ENCODE results near the gene ZFR2. TPM values are rescaled to one million over a fixed set of nuclear protein-coding genes. Genes with fewer than 3 reads are reported as not detected.
A peak's percentile ranks its signal among the peaks of the same experiment; 100 is the strongest.

The ZFR2 gene
- total RNA-seq, 3 donors from 2014 or later = 0.66 TPM; not detected in 2

- H3K4me3 ChIP-seq = no peak overlapping the region
- DNase-seq (peak in 1 of 3 donors; percentile 49), ATAC-seq (peak; percentile 35)
- peaks cover 21% of the 10 kb centered on the region for H3K9me3 ChIP-seq
- intact Hi-C loops (cut with DNase I, micrococcal nuclease) = no loop called here
- H3K4me1 ChIP-seq (ENCODE audit: low read depth) = no peaks in the 10 kb centered on the region
- H3K36me3 ChIP-seq (ENCODE audit: low read depth) = no peaks in the 10 kb centered on the region
- no peak for TF ChIP-seq CTCF (IDR thresholded peaks at IDR 0.05)
These were observed 84.9 kb downstream of the ZFR2 start for GRCh38 chr19:3783660-3784584.

GRCh38 chr19:3782903-3783302, 85.9 kb downstream of the ZFR2 start:
- TF ChIP-seq CTCF (IDR thresholded peaks at IDR 0.05) = no peak
- no peaks in the 10 kb centered on the region for H3K4me1 ChIP-seq (ENCODE audit: low read depth)
- no peaks in the 10 kb centered on the region for H3K36me3 ChIP-seq (ENCODE audit: low read depth)
- intact Hi-C loops (cut with DNase I, micrococcal nuclease) = no loop called here
- H3K4me3 ChIP-seq = no peak overlapping the region
- DNase-seq (no peak), ATAC-seq (no peak)
- H3K9me3 ChIP-seq = peaks cover 21% of the 10 kb centered on the region

GRCh38 chr19:3782330-3782729, 86.5 kb downstream of the ZFR2 start:
- Histone ChIP-seq H3K9me3 (peaks cover 21% of the 10 kb centered on the region), H3K4me1 (ENCODE audit: low read depth) (no peaks in the 10 kb centered on the region), H3K36me3 (ENCODE audit: low read depth) (no peaks in the 10 kb centered on the region), H3K4me3 (no peak overlapping the region)
- ATAC-seq (no peak), DNase-seq (no peak)
- intact Hi-C loops (cut with DNase I, micrococcal nuclease) = no loop called here
- no peak for TF ChIP-seq CTCF (IDR thresholded peaks at IDR 0.05)

GRCh38 chr19:3781603-3782002, 87.2 kb downstream of the ZFR2 start:
- no peaks in the 10 kb centered on the region for H3K4me1 ChIP-seq (ENCODE audit: low read depth)
- ATAC-seq (no peak), DNase-seq (no peak)
- intact Hi-C loops (cut with DNase I, micrococcal nuclease) = no loop called here
- H3K36me3 ChIP-seq (ENCODE audit: low read depth) = no peaks in the 10 kb centered on the region
- no peak overlapping the region for H3K4me3 ChIP-seq
- peaks cover 21% of the 10 kb centered on the region for H3K9me3 ChIP-seq
- no peak for TF ChIP-seq CTCF (IDR thresholded peaks at IDR 0.05)

- Histone ChIP-seq H3K4me3 (no peak overlapping the region), H3K9me3 (peaks cover 21% of the 10 kb centered on the region), H3K36me3 (ENCODE audit: low read depth) (no peaks in the 10 kb centered on the region), H3K4me1 (ENCODE audit: low read depth) (no peaks in the 10 kb centered on the region)
- DNase-seq (no peak), ATAC-seq (no peak)
- no peak for TF ChIP-seq CTCF (IDR thresholded peaks at IDR 0.05)
- intact Hi-C loops (cut with DNase I, micrococcal nuclease) = no loop called here
These were observed 88.0 kb downstream of the ZFR2 start for GRCh38 chr19:3780786-3781304.
